SK-N-SH treated with all-trans-retinoic acid at 6 μM for 48 hours (cell line): ENCODE measurements around the gene DCXR.

Experiments
- ATAC-seq: fragments of 200-7000 bp; cut with Tn5 transposase; 3 replicates; pipeline ENCODE4 v1.9.1; 2020; ENCODE audit warnings: mild to moderate bottlenecking, moderate library complexity
- CSDC2 ChIP-seq: fragments of 250-450 bp; sonication (Bioruptor Pico); IDR thresholded peaks from 2 replicates; pipeline ENCODE4 v1.5.0; 2020; ENCODE audit warnings: mild to moderate bottlenecking, moderate library complexity
- GLIS3 ChIP-seq: fragments of 250-450 bp; sonication (Bioruptor Pico); IDR thresholded peaks from 2 replicates; pipeline ENCODE4 v1.5.0; 2020; ENCODE audit warnings: mild to moderate bottlenecking, moderate library complexity
- ISL1 ChIP-seq: fragments of 250-450 bp; sonication (Bioruptor Pico); IDR thresholded peaks from 2 replicates; pipeline ENCODE4 v2.1.2; 2022; ENCODE audit warnings: mild to moderate bottlenecking, moderate library complexity
- PPARA ChIP-seq: fragments of 250-450 bp; sonication (Bioruptor Pico); IDR thresholded peaks from 2 replicates; pipeline ENCODE4 v1.5.0; 2020; ENCODE audit warnings: mild to moderate bottlenecking, borderline replicate concordance
- RARB ChIP-seq: fragments of 250-450 bp; sonication (Bioruptor Pico); IDR thresholded peaks from 2 replicates; pipeline ENCODE4 v1.8.0; 2021; ENCODE audit warnings: mild to moderate bottlenecking, moderate library complexity
- SNAI2 ChIP-seq: fragments of 250-450 bp; sonication (Bioruptor Pico); IDR thresholded peaks from 2 replicates; pipeline ENCODE4 v1.5.0; 2020; ENCODE audit warnings: mild to moderate bottlenecking, moderate library complexity
- TOX ChIP-seq: fragments of 250-450 bp; sonication (Bioruptor Pico); IDR thresholded peaks from 2 replicates; pipeline ENCODE4 v1.8.0; 2021; ENCODE audit warnings: mild to moderate bottlenecking, moderate library complexity, borderline replicate concordance
- ZC3H10 ChIP-seq: fragments of 250-450 bp; sonication (Bioruptor Pico); IDR thresholded peaks from 2 replicates; pipeline ENCODE4 v1.5.1; 2021; ENCODE audit warnings: mild to moderate bottlenecking, moderate library complexity
- ZFP3 ChIP-seq: fragments of 250-450 bp; sonication (Bioruptor Pico); IDR thresholded peaks from 2 replicates; pipeline ENCODE4 v1.5.0; 2020; ENCODE audit warnings: mild to moderate bottlenecking, moderate library complexity
- ZFP30 ChIP-seq: fragments of 450-650 bp; formaldehyde crosslinking; IDR thresholded peaks from 2 replicates; pipeline ENCODE4 v1.5.0; 2022; ENCODE audit warnings: mild to moderate bottlenecking, moderate library complexity
- ZNF70 ChIP-seq: fragments of 450-650 bp; formaldehyde crosslinking; IDR thresholded peaks from 2 replicates; pipeline ENCODE4 v1.5.0; 2020; ENCODE audit warnings: mild to moderate bottlenecking, moderate library complexity
- ZNF8 ChIP-seq: fragments of 450-650 bp; formaldehyde crosslinking; IDR thresholded peaks from 2 replicates; pipeline ENCODE4 v1.5.0; 2020; ENCODE audit warnings: mild to moderate bottlenecking, moderate library complexity
- TF ChIP-seq, protein P1 (sequence below): fragments of 250-450 bp; sonication (Bioruptor Pico); IDR thresholded peaks from 2 replicates; pipeline ENCODE4 v1.8.0; 2021; ENCODE audit warnings: low read depth, mild to moderate bottlenecking, moderate library complexity, borderline replicate concordance
- TF ChIP-seq, protein P2 (sequence below): fragments of 250-450 bp; sonication (Bioruptor Pico); IDR thresholded peaks from 2 replicates; pipeline ENCODE4 v1.5.1; 2021; ENCODE audit warnings: mild to moderate bottlenecking, moderate library complexity
- TF ChIP-seq, protein P3 (sequence below): fragments of 250-450 bp; sonication (Bioruptor Pico); IDR thresholded peaks from 2 replicates; pipeline ENCODE4 v1.5.0; 2020; ENCODE audit warnings: mild to moderate bottlenecking, moderate library complexity
- TF ChIP-seq, protein P4 (sequence below): fragments of 250-450 bp; sonication (Bioruptor Pico); IDR thresholded peaks from 2 replicates; pipeline ENCODE4 v1.5.1; 2020; ENCODE audit warnings: low read depth, mild to moderate bottlenecking, moderate library complexity
- TF ChIP-seq, protein P5 (sequence below): fragments of 250-450 bp; sonication (Bioruptor Pico); IDR thresholded peaks from 2 replicates; pipeline ENCODE4 v1.8.0; 2020; ENCODE audit warnings: mild to moderate bottlenecking, moderate library complexity, borderline replicate concordance

The DCXR gene

DNA sequence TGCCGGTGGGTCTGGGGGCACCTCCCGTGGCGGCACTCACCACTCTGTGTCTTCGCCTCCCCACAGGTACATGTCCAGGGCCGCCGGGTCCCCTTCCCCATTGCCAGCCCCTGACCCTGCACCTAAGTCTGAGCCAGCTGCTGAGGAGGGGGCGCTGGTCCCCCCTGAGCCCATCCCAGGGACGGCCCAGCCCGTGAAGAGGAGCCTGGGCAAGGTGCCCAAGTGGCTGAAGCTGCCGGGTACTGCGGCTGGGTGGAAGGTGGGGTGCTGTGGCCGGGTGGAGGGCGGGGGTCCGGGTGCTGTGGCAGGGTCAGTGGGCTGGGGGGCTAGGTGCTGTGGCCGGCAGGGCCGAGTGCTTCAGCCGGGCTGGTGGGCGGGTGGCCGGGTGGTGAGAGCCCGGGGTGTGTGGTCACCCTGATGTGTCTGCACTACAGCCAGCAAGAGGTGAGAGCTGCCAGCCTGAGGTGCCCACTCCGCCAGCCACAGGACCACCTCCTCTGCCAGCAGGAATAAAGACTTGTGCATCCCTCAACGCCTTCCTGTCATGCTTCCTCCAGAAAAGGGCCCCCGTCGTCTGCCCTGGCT, 20.5 kb downstream of the DCXR start:
- no peak for ATAC-seq

DNA sequence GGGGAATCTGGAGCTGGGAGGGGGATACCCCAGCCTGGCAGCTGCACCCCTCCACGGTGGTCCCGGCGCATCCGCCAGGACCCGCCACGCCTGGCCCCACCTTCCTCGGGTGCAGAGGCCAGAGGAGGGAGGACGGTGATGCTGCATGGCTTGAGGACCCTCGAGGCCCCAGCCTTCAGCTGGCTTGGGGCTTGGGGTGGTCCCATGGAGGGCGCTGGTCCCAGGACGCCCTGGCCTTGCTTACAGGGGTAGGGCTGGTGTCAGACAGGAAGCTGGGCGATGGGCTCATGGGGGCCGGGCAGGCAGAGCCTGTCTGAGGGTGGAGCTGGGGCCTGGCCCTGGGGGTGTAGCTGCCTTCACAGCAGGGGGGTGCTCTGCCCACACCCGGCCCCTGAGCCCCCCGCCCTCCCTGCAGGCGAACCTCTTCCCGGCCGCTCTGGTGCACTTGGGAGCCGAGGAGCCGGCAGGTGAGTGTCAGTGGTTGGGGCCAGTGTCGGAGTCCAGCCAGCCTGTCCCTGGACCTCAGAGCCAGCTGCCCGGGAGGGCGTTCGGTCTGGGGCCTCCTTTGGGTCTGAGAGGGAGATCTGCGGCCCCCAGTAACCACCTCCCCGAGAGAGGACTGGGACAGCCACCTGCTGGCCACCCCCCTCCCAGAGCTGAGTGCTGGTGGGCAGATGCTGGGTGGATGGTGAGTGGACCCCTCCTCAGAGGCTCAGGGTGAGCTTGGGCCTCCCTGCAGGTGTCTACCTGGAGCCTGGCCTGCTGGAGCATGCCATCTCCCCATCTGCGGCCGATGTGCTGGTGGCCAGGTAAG, 21.2 kb downstream of the DCXR start:
- TF ChIP-seq, protein P1, sequence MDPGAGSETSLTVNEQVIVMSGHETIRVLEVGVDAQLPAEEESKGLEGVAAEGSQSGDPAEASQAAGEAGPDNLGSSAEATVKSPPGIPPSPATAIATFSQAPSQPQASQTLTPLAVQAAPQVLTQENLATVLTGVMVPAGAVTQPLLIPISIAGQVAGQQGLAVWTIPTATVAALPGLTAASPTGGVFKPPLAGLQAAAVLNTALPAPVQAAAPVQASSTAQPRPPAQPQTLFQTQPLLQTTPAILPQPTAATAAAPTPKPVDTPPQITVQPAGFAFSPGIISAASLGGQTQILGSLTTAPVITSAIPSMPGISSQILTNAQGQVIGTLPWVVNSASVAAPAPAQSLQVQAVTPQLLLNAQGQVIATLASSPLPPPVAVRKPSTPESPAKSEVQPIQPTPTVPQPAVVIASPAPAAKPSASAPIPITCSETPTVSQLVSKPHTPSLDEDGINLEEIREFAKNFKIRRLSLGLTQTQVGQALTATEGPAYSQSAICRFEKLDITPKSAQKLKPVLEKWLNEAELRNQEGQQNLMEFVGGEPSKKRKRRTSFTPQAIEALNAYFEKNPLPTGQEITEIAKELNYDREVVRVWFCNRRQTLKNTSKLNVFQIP, result no peak
- TF ChIP-seq ZFP30 (CRISPR knock-in tag) (no peak), ZC3H10 (CRISPR knock-in tag) (no peak), PPARA (no peak), ZNF8 (CRISPR knock-in tag) (no peak), ZNF70 (CRISPR knock-in tag) (no peak), ISL1 (CRISPR knock-in tag) (no peak)
- TF ChIP-seq, protein P2, sequence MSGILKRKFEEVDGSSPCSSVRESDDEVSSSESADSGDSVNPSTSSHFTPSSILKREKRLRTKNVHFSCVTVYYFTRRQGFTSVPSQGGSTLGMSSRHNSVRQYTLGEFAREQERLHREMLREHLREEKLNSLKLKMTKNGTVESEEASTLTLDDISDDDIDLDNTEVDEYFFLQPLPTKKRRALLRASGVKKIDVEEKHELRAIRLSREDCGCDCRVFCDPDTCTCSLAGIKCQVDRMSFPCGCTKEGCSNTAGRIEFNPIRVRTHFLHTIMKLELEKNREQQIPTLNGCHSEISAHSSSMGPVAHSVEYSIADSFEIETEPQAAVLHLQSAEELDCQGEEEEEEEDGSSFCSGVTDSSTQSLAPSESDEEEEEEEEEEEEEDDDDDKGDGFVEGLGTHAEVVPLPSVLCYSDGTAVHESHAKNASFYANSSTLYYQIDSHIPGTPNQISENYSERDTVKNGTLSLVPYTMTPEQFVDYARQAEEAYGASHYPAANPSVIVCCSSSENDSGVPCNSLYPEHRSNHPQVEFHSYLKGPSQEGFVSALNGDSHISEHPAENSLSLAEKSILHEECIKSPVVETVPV (CRISPR knock-in tag), result no peak
- TF ChIP-seq, protein P3, sequence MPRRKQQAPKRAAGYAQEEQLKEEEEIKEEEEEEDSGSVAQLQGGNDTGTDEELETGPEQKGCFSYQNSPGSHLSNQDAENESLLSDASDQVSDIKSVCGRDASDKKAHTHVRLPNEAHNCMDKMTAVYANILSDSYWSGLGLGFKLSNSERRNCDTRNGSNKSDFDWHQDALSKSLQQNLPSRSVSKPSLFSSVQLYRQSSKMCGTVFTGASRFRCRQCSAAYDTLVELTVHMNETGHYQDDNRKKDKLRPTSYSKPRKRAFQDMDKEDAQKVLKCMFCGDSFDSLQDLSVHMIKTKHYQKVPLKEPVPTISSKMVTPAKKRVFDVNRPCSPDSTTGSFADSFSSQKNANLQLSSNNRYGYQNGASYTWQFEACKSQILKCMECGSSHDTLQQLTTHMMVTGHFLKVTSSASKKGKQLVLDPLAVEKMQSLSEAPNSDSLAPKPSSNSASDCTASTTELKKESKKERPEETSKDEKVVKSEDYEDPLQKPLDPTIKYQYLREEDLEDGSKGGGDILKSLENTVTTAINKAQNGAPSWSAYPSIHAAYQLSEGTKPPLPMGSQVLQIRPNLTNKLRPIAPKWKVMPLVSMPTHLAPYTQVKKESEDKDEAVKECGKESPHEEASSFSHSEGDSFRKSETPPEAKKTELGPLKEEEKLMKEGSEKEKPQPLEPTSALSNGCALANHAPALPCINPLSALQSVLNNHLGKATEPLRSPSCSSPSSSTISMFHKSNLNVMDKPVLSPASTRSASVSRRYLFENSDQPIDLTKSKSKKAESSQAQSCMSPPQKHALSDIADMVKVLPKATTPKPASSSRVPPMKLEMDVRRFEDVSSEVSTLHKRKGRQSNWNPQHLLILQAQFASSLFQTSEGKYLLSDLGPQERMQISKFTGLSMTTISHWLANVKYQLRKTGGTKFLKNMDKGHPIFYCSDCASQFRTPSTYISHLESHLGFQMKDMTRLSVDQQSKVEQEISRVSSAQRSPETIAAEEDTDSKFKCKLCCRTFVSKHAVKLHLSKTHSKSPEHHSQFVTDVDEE (CRISPR knock-in tag), result no peak
- TF ChIP-seq, protein P4, sequence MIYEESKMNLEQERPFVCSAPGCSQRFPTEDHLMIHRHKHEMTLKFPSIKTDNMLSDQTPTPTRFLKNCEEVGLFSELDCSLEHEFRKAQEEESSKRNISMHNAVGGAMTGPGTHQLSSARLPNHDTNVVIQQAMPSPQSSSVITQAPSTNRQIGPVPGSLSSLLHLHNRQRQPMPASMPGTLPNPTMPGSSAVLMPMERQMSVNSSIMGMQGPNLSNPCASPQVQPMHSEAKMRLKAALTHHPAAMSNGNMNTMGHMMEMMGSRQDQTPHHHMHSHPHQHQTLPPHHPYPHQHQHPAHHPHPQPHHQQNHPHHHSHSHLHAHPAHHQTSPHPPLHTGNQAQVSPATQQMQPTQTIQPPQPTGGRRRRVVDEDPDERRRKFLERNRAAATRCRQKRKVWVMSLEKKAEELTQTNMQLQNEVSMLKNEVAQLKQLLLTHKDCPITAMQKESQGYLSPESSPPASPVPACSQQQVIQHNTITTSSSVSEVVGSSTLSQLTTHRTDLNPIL, result no peak
- TF ChIP-seq, all 23 proteins: peak for 0
- ATAC-seq, result no peak

More for the DNA sequence above, 20.5 kb downstream of the DCXR start:
- TF ChIP-seq ZFP30 (CRISPR knock-in tag) (no peak), ZFP3 (CRISPR knock-in tag) (no peak), SNAI2 (no peak), RARB (CRISPR knock-in tag) (no peak), TOX (no peak), CSDC2 (no peak), GLIS3 (CRISPR knock-in tag) (no peak), ZNF70 (CRISPR knock-in tag) (no peak)
- TF ChIP-seq, protein P5, sequence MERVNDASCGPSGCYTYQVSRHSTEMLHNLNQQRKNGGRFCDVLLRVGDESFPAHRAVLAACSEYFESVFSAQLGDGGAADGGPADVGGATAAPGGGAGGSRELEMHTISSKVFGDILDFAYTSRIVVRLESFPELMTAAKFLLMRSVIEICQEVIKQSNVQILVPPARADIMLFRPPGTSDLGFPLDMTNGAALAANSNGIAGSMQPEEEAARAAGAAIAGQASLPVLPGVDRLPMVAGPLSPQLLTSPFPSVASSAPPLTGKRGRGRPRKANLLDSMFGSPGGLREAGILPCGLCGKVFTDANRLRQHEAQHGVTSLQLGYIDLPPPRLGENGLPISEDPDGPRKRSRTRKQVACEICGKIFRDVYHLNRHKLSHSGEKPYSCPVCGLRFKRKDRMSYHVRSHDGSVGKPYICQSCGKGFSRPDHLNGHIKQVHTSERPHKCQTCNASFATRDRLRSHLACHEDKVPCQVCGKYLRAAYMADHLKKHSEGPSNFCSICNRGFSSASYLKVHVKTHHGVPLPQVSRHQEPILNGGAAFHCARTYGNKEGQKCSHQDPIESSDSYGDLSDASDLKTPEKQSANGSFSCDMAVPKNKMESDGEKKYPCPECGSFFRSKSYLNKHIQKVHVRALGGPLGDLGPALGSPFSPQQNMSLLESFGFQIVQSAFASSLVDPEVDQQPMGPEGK, result no peak
- TF ChIP-seq, protein P3 (CRISPR knock-in tag), result no peak
- TF ChIP-seq, protein P2 (CRISPR knock-in tag), result no peak
